NCI-H2196 treated with DMSO at 0.1 percent for 48 hours (cell line): ENCODE measurements around the gene DNAH17.

ENCODE experiments used
- DNase-seq: peaks from one replicate; lab custom pipeline; 2025; ENCODE audit not compliant: unreplicated experiment; lab: John Stamatoyannopoulos, UW

Gene DNAH17

DNA sequence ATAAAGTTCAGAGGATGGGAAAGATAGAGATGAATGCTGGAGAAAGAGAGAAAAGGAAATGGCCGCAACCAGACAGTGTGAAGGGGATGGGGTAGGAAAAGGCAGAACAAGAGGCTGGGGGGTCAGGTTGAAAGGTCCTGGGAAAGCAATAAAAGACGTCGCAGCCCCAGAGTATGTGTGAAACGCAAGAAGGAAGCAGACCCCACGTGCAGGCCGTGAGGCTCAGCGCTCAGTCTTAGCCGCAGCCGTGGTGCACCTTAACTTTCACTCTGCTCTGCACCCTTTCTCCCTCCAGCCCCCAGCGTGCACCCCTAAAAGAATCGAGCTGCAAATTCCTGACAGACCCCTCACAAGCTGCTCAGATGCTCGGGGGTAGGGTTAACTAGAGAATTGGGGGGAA, 1.9 kb downstream of the DNAH17 start:
- DNase-seq = no peak

DNA sequence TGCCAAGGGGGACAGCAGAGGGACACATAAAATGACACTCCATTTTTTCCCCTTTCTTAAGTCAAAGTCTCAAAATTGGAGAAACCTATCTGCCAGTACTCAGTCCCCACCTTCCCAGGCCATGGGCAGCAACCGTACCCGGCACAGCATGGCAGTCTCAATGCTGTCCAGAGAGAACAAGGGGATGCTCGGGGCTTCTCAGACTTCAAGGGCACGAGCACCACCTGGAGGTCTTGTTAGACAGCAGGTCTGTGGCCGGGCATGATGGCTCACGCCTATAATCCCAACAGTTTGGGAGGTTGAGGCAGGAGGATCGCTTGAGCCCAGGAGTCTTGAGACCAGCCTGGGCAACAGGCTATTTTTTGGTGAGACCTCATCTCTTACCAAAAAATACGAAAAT, 3.2 kb downstream of the DNAH17 start:
- no peak for DNase-seq

DNA sequence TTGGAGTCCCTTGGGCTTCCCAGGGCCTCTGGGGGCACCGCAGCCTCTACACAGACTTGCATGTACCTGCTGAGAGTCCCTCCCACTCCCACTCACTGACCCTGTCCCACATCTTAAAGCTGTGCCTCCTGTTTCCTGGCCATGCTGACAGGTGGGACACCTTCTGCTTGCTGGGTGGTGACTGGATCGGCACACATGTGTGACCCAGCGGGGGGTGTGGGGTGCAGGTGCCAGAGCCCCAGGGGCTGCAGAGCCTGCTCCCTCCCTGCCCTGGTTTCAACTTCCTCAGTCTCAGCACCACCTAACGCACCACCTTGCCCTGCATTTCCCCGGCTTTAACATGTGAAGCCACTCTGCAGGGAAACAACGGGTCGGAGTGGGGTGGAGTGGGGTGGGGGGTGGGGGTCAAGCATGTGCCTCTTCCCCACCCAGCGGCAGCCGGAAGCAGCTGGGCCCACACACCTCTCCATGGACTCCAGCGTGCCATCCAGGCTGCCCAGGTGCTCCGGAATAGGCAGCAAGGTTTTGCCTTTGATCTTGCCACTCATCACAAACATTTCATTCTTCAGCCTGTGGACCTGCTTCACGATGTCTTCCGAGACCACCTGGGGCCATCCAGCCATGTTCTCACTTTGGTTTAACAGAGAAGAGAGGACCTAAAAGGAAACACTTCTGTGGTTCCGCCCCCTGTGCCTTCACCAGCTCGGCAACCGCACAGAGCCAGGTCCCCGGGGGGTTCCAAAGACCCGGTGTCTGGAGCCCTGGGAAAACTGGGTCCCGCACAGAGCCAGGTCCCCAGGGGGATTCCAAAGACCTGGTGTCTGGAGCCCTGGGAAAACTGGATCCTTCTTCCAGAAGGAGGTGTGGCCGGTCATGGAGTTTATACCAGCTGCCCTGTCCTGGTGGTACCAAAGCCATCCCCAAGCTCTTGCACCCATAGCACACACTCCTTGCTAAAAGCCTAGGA, 4.7 kb downstream of the DNAH17 start:
- no peak for DNase-seq

DNA sequence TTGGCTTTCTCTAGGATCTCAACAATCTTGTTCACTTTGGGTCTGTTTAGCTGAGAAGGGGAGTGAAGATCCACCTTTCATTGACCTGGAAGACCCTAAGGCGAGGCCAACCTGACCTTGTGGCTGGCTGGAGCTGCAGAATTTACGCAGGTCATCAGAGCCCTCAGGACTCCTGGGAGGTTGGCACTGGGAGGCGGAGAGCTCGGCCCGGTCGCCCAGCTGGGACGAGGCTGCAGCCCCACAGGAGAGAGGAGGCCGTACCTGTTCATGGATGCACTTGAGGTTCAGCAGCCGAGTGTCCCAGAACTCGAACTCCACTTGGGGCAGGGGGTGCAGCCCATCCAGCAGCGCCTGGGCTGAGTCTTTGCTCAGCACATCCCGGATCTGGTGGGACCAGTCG, 5.9 kb downstream of the DNAH17 start:
- no peak for DNase-seq

DNA sequence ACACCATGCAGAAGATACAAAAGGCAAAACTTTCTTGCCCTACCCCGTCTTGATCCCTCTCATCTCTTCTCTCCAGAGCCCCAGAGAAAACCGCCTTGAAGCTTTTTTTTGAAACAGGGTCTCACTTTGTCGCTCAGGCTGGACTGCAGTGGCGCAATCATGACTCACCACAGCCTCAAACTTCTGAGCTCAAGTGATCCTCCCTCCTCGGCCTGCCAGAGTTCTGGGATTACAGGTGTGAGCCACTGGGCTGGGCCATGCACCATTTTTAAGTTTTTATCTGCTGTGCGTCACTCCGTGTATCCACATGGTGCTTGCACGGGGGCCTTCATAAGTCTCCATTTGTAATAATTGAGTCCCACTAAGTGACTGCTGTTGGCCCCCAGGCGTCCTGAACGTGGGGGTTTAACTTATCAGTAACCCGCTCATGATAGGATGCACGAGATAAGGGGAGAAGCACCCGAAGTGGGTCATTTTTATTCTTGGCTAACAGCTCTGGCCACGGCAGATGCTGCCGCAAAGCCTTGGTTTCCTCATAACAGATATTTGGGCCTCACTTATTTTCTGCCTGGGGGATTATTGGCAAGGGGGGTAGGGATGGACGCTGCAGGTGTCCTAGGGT, 8.6 kb downstream of the DNAH17 start:
- DNase-seq = no peak

DNA sequence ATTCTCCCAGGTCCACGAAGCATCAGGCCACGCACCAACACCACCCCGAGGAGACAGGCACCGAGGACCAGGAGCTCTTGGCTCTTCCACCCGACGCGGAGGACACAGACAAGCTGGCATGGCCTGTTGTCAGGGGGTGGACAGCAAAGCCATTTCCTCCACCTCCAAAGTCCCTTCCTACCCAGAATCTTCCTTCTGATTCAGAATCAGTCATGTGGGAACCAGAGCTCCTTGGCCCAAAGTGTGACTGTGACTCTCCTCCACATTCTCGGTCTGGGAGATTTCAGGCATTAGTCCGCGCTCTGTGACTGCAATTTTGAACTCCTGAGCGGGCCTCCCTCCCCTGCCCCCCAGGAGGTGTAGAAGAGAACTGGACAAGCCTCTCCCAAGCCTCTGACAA, 9.2 kb downstream of the DNAH17 start:
- DNase-seq = no peak

DNA sequence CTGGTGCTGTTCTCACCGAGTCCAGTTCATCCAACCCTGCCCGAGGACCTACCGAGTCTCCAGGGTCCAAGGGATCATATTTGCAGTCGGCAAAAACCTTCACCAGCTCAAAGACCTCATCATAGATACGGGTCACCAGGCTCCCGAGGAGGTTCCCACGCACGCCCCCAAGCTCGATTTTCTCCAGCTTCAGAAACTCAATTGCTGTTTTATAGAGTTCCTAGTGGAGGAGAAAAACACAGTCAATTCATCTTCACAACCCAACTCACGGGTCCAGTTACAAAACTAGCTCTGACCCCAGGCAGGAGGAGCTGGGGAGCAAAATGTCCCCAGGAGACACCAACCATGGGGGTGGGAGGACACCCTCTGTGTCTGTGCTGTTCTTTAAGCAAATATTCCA, 10.2 kb downstream of the DNAH17 start:
- no peak for DNase-seq

DNA sequence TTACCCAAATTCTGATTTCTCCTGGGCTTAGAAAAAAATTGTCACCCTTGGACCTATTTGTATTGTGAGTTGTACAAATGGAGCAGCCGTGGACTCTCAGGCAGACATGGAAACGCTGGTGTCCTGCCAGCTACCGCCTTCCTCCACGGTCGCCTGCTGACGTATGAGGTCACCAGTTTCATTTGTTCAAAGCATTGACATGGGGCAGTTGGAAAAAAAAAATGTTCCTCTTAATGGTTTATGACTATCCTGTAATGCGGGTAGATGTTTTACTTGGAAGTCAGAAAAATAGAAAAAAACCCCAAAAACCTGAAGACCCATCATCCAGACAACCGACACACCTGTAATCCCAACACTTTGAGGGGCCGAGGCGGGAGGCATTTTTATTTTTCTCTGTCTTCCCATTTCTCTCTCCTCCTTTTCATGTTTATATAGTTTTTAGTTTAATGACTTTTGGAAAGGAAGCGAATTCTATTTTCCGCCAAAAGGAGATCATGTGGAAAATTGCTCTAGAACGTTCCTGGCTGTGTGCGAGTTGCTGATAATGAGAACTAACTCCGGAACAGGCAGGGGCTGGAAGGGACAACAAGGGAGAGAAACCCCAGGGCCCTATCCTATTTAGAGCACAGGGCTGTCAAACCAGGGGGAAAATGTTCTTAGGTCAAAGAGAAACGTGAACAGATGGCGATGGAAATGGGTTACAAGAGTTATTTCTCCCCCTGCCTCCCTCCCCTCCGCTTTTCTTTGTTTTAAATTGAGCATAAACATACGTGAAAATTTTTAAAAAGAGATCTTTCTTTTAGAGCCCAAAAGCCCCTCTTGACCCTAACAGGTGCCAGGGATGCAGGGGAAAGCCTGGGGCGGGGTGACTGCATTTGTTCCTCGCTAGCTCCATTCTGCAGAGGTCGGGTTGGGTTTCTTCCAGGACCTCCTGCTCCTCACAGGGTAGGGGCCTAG, 13.7 kb downstream of the DNAH17 start:
- no peak for DNase-seq

DNA sequence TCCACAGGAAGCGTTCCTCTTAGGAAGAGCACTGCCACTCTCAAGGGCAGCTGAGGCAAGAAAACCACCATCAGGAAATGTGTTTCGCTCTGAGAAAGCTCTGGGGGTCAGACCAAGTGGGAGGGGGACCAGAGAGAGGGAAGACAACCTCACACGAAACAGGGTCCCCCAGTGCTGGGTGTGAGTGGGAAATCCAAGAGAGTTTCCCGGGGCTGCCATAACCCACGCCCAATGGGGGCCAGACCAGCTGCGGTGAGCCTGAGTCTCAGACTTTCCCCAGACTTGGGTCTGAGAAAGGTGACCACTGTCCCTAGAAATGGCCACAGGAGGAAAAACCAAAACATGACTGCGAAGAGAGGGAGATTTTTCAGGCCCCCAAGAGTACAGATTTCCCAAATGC, 14.5 kb downstream of the DNAH17 start:
- DNase-seq = no peak

DNA sequence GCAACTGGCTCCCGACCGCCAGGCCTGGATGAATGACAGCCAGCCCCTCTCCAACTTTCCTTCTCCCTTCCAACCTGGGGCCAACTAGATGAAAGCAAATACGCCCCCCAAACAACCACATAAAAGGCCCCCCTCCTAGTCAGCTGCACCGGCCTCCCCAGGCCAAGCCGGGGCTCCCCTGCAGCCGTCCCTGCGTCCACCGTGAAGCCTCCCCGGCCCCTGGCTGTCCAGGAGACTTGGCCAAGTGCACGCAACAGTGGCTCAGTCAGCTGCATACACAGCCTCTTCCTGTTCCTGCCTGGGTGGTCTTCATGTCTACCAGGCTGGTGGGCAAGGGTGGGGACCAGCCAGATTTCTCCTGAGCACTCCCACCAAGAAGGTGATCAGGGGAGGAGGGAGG, 16.0 kb downstream of the DNAH17 start:
- no peak for DNase-seq

DNA sequence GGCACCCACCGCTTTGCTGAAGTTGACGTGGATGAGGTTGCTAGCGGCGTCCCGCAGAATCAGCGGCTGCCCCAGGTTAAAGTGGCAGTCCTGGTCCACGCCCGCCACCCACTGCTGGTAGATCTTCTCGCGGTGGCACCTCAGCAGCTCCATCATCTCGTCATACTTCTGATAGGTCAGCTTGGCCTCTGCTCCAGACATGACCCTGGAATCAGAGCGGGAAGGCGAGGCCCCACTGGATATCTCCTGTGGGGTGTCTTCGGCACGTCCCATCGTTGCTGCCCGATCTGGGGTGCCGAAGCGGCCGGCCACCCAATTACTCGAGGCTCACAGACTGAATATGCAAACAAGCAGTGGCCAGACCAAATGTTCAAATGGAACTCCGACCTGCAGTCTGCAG, 16.5 kb downstream of the DNAH17 start:
- DNase-seq = no peak

DNA sequence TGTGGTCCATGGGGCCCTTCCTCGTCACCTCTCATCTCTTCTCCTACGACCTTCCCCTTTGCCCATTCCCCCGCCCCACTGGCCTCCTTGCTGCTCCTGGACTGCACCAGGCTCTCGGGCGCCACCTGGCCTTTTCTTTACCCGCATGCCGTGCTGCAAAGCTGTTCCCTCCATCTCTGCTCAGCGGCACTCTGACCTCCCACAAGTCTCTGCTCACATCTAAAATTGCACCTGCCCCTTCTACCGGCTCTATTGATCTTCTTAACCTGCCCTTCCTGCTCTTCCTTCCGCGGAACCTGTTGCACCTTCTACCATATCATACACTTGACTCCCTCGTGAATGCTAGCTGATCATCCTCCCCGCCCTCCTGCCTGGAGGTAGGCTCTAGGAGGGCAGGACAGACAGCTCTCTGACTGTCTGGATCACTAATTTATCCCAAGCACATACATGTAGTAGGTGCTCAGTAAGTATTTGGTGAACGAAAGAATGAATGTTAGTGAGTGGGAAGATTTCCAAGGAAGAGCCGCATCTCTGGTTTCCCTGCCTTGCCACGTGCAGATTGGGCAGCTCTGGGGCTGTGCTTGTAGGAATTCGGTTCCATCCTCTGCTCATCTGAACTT, 17.3 kb downstream of the DNAH17 start:
- no peak for DNase-seq

DNA sequence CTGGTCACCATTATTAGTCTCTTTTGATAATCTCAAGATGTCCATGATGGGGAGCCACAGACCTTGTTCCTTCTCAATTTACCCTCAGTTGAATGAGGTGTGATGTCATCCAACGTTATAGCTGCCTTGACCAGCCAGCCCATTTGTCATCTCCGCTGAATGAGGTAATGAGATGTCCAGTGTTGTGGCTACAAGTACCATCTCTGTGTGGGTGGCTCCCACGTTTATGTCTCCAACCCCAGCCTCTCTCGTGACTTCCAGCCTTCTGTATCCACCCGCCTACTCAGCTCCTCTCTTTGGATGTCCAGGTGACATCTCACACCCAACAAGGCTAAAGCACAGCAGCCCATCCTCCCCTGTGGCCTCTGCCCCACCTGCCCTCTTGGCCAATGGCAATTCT, 18.2 kb downstream of the DNAH17 start:
- DNase-seq = no peak

DNA sequence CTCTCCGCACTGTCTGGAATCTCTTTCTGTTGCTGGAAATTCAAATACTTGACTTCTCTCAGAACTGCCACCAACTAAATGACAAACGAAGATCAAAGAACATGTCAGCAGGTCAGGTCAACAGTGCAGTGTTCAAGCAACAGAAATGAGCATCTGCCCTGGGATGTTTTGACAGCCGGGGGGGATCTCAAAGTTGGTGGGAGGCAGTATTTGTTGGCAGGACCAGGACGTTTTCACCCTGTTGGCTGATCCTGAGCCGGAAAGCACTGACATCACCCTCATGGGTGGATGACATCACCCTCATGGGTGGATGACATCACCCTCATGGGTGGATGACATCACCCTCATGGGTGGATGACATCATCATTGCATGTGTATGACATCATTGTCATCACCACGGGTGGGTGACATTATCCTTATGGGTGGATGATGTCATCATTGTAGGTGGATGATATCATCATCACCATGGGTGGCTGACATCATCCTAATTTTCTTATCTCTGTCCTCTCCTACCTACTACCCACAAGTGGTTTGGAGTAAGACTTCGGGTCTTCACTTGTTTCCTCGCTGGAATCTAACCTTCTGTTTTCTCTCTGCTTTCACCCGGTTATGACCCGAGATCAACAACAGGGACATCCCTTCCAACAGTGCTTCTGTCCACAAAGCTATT, 18.9 kb downstream of the DNAH17 start:
- DNase-seq = no peak

DNA sequence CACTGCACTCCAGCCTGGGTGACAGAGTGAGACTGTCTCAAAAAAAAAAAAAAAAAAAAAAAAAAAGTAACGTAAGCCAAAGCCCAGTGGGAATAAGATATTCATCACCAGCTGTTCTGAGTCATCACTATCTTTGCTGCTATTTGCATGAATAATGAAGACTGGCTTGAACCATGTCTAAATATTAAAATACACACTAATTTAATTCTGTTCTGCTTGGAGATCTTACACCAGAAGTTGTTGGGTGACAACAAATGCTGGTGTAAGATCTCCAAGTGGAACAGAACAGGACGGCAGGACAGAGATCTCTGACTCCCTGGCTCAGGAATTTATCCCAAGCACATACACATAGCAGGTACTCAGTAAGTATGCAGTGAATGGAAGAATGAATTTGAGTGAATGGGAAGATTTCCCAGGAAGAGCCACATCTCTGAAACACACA, 19.6 kb downstream of the DNAH17 start:
- DNase-seq = no peak

DNA sequence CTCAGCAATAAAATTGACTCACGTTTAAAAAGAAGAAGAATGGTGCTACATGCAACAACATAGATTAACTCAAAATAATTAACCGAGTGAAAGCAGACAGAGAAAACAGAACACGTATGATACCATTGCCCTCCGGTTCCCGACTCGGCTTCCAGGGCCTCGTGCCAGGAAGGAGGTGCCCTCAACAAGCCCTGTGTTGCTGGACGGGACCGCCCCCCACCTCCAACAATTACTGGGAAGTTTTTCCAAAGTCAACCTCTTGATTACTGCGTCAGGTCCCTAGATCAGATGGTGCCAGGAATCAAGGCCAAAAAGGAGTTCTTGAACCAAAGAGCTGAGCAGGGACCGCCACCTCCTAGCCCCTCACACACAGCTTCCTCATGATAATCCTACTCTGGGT, 20.4 kb downstream of the DNAH17 start:
- DNase-seq = no peak

DNA sequence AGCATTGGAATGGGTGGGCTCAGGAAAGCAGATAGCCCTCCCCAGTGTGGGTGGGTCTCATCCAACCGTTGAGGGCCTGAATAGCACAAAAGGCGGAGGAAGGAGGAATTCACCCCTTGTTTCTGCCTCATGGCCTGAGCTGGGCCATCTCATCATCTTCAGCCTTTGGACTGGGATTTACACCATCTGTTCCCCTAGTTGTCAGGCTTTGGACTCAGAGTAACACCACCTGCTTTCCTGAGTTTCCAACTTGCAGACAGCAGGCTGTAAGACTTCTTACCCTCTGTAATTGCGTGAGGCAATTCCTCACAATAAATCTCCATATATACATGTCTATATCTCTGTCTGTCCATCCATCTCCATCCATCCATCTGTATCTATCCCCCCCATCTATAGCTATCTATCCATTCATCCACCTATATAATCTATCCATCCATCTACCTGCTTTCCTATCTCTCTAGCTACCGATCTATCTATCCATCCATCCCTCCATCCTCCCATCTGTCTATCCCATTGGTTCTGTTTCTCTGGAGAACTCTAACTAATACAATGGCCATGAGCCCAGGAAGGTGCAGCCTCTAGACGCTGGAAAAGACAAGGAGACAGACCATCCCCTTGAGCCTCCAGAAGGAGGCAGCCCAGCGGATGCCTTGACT, 21.3 kb downstream of the DNAH17 start:
- DNase-seq = no peak

DNA sequence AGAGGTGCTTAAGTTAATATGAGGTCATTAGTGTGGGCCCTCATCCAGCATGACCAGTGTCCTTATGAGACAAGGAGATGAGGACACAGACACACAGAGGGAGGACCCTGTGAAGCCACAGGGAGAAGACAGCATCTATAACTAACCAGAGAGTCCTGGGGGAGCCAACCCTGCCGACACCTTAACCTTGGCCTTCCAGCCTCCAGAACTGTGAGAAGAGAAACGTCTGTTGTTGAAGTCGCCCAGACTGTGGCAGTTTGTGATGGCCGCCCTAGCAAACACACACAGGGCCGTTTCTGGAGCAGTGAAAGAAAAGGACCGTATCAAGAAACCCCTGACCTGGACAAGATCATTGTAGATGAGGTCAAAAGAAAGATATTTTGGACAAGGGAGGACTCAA, 26.7 kb downstream of the DNAH17 start:
- DNase-seq = no peak

DNA sequence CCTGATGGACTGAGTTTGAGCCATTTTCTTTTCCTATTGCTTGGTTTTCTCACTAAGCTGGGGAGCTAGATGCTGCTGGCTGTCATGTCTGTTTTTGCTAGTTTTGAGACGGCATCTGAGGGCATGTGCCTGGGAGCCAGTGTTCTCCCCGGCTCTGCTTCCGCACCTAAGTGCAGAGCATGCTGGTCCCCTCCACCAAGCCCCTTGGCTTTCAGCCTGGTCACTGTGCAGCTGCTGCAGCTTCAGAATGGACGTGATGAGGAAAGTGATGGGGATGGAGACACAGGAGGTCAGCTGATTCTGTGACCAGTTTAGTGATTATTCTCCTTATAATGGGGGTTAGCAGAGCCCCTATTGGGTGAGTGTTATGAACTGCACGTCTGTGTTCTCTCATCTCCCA, 28.5 kb downstream of the DNAH17 start:
- DNase-seq = no peak

DNA sequence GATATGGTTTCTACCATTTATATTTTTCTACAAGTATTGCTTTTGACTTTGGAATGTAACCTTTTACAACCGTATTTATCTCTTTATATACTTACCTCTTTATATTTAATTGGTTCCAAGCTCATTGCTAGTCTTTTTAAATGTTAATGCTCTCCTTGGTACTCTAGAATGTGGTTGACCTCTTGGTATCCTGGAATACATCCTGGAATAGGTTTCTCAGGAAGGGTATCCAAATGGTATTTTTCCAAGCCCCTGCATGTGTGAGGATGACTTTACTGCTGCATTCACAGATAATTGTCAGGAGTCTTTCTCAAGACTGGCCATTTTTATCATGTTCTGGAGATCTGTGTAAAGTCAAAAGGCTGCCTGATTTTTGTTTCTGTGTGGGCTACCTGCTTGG, 30.2 kb downstream of the DNAH17 start:
- no peak for DNase-seq
